ENCODE measurements around the gene NDOR1.

NDOR1 gene

DNA sequence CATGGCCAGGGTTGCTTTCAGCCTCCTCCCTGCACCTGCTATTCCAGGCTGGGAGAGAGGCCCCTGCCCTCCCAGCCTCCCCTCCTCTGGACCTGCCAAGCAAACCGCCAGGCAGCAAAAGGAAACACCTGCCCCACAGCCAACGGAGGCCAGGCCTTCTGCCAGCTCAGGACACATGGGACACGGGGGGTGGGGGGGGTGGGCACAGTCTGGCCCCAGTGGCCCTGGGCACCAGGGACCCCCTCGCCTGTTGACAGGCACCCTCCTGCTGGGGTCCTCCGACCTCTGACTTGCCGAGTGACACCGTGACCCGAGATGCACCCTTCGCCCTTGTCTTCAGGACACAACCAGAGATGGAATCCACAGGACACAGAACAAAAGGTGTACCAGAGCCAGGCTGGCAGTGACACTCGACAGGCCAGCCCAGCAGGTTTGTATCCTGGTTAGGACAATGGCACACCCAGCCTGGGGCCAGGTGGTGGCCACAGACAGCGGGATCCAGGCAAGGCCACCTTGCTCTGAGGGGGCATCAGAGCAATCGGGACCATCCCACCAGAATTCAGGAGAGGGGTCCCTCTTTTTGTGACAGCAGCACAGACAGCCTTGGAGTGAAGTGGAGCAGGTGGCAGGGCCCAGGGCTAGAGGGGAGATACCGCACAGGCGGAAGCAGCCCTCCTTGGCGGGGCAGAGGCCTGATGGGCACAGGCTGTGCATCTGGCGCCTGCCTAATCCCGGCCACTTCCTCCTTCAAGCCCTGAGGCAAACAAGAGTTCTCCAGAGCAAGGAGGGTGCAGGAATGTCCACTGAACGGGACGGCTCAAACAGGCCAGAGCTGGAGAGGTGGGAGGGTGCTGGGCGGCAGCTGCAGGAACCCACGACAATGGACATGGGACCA, 32.4 kb upstream of the NDOR1 start:
- Histone ChIP-seq H3K4me1 (ENCODE audit: insufficient read depth, low read length, severe bottlenecking) (peaks cover 21% of the 10 kb centered on the region), H4K20me1 (ENCODE audit: insufficient read depth, low read length) (no peaks in the 10 kb centered on the region), H3K79me2 (ENCODE audit: insufficient read depth, low read length) (no peaks in the 10 kb centered on the region), H3F3A (ENCODE audit: insufficient read depth, low read length) (peaks cover 4% of the 10 kb centered on the region; the same call in 1 of the 2 replicates), H3K27me3 (ENCODE audit: insufficient read depth, low read length) (peaks cover 7% of the 10 kb centered on the region; the same call in 1 of the 2 replicates), H3K4me2 (ENCODE audit: low read length) (no peak overlapping the region), H3K9ac (ENCODE audit: low read length) (no peak overlapping the region), H3K4me3 (ENCODE audit: low read depth, low read length, poor library complexity, severe bottlenecking) (no peak overlapping the region), H3K9me3 (ENCODE audit: low read length) (no peaks in the 10 kb centered on the region), H2AFZ (ENCODE audit: low read length) (no peak overlapping the region), H3K9me2 (ENCODE audit: low read depth, low read length) (no peaks in the 10 kb centered on the region), H3K36me3 (ENCODE audit: insufficient read depth, low read length) (no peaks in the 10 kb centered on the region), H3K27ac (ENCODE audit: low read depth, low read length, poor library complexity, severe bottlenecking) (no peak overlapping the region)
- TF ChIP-seq, protein P1, sequence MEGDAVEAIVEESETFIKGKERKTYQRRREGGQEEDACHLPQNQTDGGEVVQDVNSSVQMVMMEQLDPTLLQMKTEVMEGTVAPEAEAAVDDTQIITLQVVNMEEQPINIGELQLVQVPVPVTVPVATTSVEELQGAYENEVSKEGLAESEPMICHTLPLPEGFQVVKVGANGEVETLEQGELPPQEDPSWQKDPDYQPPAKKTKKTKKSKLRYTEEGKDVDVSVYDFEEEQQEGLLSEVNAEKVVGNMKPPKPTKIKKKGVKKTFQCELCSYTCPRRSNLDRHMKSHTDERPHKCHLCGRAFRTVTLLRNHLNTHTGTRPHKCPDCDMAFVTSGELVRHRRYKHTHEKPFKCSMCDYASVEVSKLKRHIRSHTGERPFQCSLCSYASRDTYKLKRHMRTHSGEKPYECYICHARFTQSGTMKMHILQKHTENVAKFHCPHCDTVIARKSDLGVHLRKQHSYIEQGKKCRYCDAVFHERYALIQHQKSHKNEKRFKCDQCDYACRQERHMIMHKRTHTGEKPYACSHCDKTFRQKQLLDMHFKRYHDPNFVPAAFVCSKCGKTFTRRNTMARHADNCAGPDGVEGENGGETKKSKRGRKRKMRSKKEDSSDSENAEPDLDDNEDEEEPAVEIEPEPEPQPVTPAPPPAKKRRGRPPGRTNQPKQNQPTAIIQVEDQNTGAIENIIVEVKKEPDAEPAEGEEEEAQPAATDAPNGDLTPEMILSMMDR (IDR thresholded peaks at IDR 0.05; ENCODE audit: low read length) = no peak
- TF ChIP-seq EZH2 (IDR thresholded peaks at IDR 0.05; ENCODE audit: borderline replicate concordance, low read length) = no peak

DNA sequence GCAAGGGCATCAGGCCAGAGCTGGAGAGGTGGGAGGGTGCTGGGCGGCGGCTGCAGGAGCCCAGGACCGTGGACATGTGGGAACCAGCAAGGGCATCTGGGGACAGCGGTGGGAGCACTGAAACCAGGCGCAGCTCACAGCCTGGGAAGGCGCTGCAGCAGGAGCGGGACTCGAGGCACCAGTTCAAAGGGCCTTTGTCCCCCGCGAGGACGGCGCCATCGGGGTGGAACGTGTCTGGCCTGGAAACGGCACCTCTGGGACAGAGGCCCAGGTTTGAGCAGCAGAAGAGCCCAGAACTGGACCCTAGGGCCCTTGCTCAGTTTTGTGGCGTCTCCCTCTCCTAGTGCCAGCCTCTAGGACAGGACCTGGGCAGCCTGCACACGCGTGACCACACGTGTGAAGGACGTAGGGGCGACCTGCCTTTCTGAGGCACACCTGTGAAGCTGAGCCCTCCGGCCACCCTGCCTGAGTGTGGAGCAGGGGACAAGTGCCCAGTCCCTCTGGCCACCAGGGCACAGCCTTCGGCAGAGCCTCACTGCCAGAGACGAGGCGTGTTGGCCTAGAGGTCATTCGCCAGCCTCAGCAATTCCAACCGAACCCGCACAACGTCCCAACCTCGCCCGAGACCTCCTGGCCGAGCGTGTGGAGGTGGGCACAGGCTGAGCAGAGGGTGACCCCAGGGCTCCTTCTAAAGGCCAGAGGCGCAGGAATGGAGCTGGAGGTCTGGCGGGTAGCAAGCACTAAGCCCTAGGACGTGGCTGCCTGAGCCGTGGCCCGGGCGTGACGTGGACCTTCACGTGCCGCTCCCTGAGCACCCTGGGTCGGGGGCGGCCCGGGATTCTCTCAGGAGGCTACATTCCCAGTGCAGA, 31.5 kb upstream of the NDOR1 start:
- TF ChIP-seq, protein P1 (IDR thresholded peaks at IDR 0.05; ENCODE audit: low read length) = no peak
- TF ChIP-seq EZH2 (IDR thresholded peaks at IDR 0.05; ENCODE audit: borderline replicate concordance, low read length) = no peak
- Histone ChIP-seq H4K20me1 (ENCODE audit: insufficient read depth, low read length) (no peaks in the 10 kb centered on the region), H3K79me2 (ENCODE audit: insufficient read depth, low read length) (no peaks in the 10 kb centered on the region), H3K27ac (ENCODE audit: low read depth, low read length, poor library complexity, severe bottlenecking) (no peak overlapping the region), H3K9me2 (ENCODE audit: low read depth, low read length) (no peaks in the 10 kb centered on the region), H3K9me3 (ENCODE audit: low read length) (no peaks in the 10 kb centered on the region), H3K36me3 (ENCODE audit: insufficient read depth, low read length) (no peaks in the 10 kb centered on the region), H3K9ac (ENCODE audit: low read length) (no peak overlapping the region), H3K4me1 (ENCODE audit: insufficient read depth, low read length, severe bottlenecking) (peaks cover 20% of the 10 kb centered on the region), H3K4me2 (ENCODE audit: low read length) (peak overlapping the region; percentile 20; the same call in 1 of the 2 replicates), H3F3A (ENCODE audit: insufficient read depth, low read length) (peaks cover 4% of the 10 kb centered on the region; the same call in 1 of the 2 replicates), H3K4me3 (ENCODE audit: low read depth, low read length, poor library complexity, severe bottlenecking) (no peak overlapping the region), H2AFZ (ENCODE audit: low read length) (no peak overlapping the region), H3K27me3 (ENCODE audit: insufficient read depth, low read length) (peaks cover 7% of the 10 kb centered on the region; the same call in 1 of the 2 replicates)

DNA sequence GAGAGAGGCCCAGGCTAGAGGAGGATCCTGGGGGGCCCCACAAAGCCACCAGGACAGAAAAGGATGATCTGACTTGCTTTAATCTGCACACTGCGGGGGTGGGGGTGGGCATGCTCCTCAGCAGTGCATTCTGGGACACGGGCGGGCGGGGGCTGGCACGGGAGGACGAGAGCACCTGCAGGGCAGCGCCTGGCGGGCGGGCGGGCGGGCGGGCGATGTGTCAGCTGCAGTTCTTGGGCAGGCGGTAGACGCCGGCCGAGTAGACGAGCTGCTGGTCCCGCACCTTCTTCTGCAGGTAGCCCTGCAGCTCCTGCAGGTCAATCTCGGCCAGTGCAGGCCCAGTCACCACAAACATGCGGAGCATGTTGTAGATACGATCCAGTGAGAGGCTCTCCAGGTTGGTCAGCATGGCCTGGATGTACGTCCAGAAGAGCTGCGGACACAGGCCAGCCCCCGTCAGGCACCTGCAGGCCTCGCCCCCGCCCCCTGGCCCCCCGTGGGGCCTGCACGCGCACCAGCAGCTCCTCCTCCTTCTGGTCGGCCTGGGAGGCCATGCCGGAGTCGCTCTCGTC, 30.7 kb upstream of the NDOR1 start:
- Histone ChIP-seq H3K4me3 (ENCODE audit: low read depth, low read length, poor library complexity, severe bottlenecking) (no peak overlapping the region), H3K9ac (ENCODE audit: low read length) (no peak overlapping the region), H3K9me2 (ENCODE audit: low read depth, low read length) (no peaks in the 10 kb centered on the region), H3K9me3 (ENCODE audit: low read length) (no peaks in the 10 kb centered on the region), H3K79me2 (ENCODE audit: insufficient read depth, low read length) (no peaks in the 10 kb centered on the region), H3K27me3 (ENCODE audit: insufficient read depth, low read length) (peaks cover 7% of the 10 kb centered on the region; the same call in 1 of the 2 replicates), H4K20me1 (ENCODE audit: insufficient read depth, low read length) (no peaks in the 10 kb centered on the region), H2AFZ (ENCODE audit: low read length) (no peak overlapping the region), H3K36me3 (ENCODE audit: insufficient read depth, low read length) (peaks cover 4% of the 10 kb centered on the region; the same call in 1 of the 2 replicates), H3F3A (ENCODE audit: insufficient read depth, low read length) (peaks cover 4% of the 10 kb centered on the region; the same call in 1 of the 2 replicates), H3K4me2 (ENCODE audit: low read length) (peak overlapping the region; percentile 20; the same call in 1 of the 2 replicates), H3K27ac (ENCODE audit: low read depth, low read length, poor library complexity, severe bottlenecking) (no peak overlapping the region), H3K4me1 (ENCODE audit: insufficient read depth, low read length, severe bottlenecking) (peaks cover 17% of the 10 kb centered on the region)
- TF ChIP-seq, protein P1 (IDR thresholded peaks at IDR 0.05; ENCODE audit: low read length) = no peak
- no peak for TF ChIP-seq EZH2 (IDR thresholded peaks at IDR 0.05; ENCODE audit: borderline replicate concordance, low read length)

Measured in OCI-LY1 (cell line).